ENCODE results near the gene LBP. TPM values are rescaled to one million over a fixed set of nuclear protein-coding genes. Genes with fewer than 3 reads are reported as not detected.

Gene LBP
- total and polyA plus RNA-seq, 2 donors (not counting 1 experiment from before 2014, with no cell fraction given) = 0.08 to 0.17 TPM

DNA sequence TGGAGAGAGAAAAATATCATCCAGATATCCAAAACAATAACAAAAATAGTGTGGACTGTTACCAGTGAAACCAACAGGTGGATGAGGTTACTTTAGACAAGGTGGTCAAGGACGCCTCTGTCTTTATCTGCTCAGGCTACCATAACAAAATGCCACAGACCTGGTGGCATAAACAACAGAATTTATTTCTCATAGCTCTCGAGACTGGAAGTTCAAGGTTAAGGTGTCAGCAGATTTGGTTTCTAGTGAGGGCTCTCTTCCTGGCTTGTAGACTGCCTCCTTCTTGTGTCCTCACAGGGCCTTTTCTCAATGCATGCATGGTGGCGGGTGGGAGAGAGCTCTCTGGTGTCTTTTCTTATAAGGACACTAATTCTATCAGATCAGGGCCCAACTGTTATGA lies 21.1 kb upstream of the LBP start:
- H3K79me2 ChIP-seq (ENCODE audit: control insufficient read depth, insufficient read depth, low read length) = no peaks in the 10 kb centered on the region
- H3K36me3 ChIP-seq (ENCODE audit: control insufficient read depth, insufficient read depth, low read length) = no peaks in the 10 kb centered on the region
- no peaks in the 10 kb centered on the region for H4K20me1 ChIP-seq (ENCODE audit: control insufficient read depth, extremely low read depth, insufficient read depth, low read length)
- no peaks in the 10 kb centered on the region for H3K4me1 ChIP-seq (ENCODE audit: control insufficient read depth, extremely low read depth, insufficient read depth, low read length)
- no peak overlapping the region for H2AFZ ChIP-seq (ENCODE audit: low read length)
- no peak overlapping the region for H3K9ac ChIP-seq (ENCODE audit: insufficient read depth, low read length)
- no peak for DNase-seq (ENCODE audit: low read depth in 2 of 2)
- no peak for TF ChIP-seq EZH2 (IDR thresholded peaks at IDR 0.05; ENCODE audit: low read length, missing control alignments)
- TF ChIP-seq, protein P1, sequence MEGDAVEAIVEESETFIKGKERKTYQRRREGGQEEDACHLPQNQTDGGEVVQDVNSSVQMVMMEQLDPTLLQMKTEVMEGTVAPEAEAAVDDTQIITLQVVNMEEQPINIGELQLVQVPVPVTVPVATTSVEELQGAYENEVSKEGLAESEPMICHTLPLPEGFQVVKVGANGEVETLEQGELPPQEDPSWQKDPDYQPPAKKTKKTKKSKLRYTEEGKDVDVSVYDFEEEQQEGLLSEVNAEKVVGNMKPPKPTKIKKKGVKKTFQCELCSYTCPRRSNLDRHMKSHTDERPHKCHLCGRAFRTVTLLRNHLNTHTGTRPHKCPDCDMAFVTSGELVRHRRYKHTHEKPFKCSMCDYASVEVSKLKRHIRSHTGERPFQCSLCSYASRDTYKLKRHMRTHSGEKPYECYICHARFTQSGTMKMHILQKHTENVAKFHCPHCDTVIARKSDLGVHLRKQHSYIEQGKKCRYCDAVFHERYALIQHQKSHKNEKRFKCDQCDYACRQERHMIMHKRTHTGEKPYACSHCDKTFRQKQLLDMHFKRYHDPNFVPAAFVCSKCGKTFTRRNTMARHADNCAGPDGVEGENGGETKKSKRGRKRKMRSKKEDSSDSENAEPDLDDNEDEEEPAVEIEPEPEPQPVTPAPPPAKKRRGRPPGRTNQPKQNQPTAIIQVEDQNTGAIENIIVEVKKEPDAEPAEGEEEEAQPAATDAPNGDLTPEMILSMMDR (conservative IDR thresholded peaks at IDR 0.05 in 1 of 2, IDR thresholded peaks at IDR 0.05 in 1 of 2; ENCODE audit: low read depth in 1 of 2, low read length in 2 of 2) = no peak
- H3K9me3 ChIP-seq (ENCODE audit: control insufficient read depth, insufficient read depth, low read depth, low read length) = no peaks in the 10 kb centered on the region
- H3K4me3 ChIP-seq (replicated peaks in 1 of 4; ENCODE audit: control extremely low read depth in 1 of 4, insufficient read depth in 1 of 4, low read depth in 3 of 4, low read length in 4 of 4) = no peak overlapping the region
- peaks cover 12% of the 10 kb centered on the region for H3K27me3 ChIP-seq (ENCODE audit: control insufficient read depth, insufficient read depth, low read length)
- H3K27ac ChIP-seq (ENCODE audit: insufficient read depth, low read length) = no peak overlapping the region
- no peak overlapping the region for H3K4me2 ChIP-seq (ENCODE audit: extremely low read depth, insufficient read depth, low read length)

- Histone ChIP-seq H3K27me3 (ENCODE audit: control insufficient read depth, insufficient read depth, low read length) (peaks cover 14% of the 10 kb centered on the region), H3K4me3 (replicated peaks in 1 of 4; ENCODE audit: control extremely low read depth in 1 of 4, insufficient read depth in 1 of 4, low read depth in 3 of 4, low read length in 4 of 4) (no peak overlapping the region), H4K20me1 (ENCODE audit: control insufficient read depth, extremely low read depth, insufficient read depth, low read length) (no peaks in the 10 kb centered on the region), H3K36me3 (ENCODE audit: control insufficient read depth, insufficient read depth, low read length) (no peaks in the 10 kb centered on the region), H3K4me2 (ENCODE audit: extremely low read depth, insufficient read depth, low read length) (no peak overlapping the region), H3K4me1 (ENCODE audit: control insufficient read depth, extremely low read depth, insufficient read depth, low read length) (no peaks in the 10 kb centered on the region), H3K79me2 (ENCODE audit: control insufficient read depth, insufficient read depth, low read length) (no peaks in the 10 kb centered on the region), H3K27ac (ENCODE audit: insufficient read depth, low read length) (no peak overlapping the region), H3K9me3 (ENCODE audit: control insufficient read depth, insufficient read depth, low read depth, low read length) (no peaks in the 10 kb centered on the region), H2AFZ (ENCODE audit: low read length) (no peak overlapping the region), H3K9ac (ENCODE audit: insufficient read depth, low read length) (no peak overlapping the region)
- no peak for DNase-seq (ENCODE audit: low read depth in 2 of 2)
- TF ChIP-seq, protein P1 (conservative IDR thresholded peaks at IDR 0.05 in 1 of 2, IDR thresholded peaks at IDR 0.05 in 1 of 2; ENCODE audit: low read depth in 1 of 2, low read length in 2 of 2) = no peak
- TF ChIP-seq EZH2 (IDR thresholded peaks at IDR 0.05; ENCODE audit: low read length, missing control alignments) = no peak
Observed at GRCh38 chr20:38325905-38326304, 20.4 kb upstream of the LBP start.

DNA sequence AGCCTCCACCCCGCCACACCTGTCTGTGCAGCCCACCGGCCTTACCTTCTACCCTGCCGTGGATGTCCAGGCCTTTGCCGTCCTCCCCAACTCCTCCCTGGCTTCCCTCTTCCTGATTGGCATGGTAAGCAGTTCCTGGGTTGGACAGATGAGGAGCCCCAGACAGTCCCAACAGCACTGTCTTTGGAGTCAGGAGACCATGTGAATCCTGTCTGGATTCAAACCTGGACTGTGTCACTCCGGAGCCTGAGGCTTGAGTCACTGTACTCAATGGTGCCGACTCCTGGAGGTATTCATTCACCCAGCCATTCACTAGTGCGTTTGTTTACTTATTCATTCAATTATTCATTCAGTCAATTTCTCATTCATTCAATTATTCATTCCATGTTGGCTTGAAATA lies 20.0 kb upstream of the LBP start:
- no peak overlapping the region for H3K9ac ChIP-seq (ENCODE audit: insufficient read depth, low read length)
- no peak overlapping the region for H3K4me2 ChIP-seq (ENCODE audit: extremely low read depth, insufficient read depth, low read length)
- H3K27me3 ChIP-seq (ENCODE audit: control insufficient read depth, insufficient read depth, low read length) = peaks cover 14% of the 10 kb centered on the region
- H3K4me1 ChIP-seq (ENCODE audit: control insufficient read depth, extremely low read depth, insufficient read depth, low read length) = no peaks in the 10 kb centered on the region
- no peaks in the 10 kb centered on the region for H4K20me1 ChIP-seq (ENCODE audit: control insufficient read depth, extremely low read depth, insufficient read depth, low read length)
- H3K36me3 ChIP-seq (ENCODE audit: control insufficient read depth, insufficient read depth, low read length) = no peaks in the 10 kb centered on the region
- no peak for TF ChIP-seq EZH2 (IDR thresholded peaks at IDR 0.05; ENCODE audit: low read length, missing control alignments)
- TF ChIP-seq, protein P1 (conservative IDR thresholded peaks at IDR 0.05 in 1 of 2, IDR thresholded peaks at IDR 0.05 in 1 of 2; ENCODE audit: low read depth in 1 of 2, low read length in 2 of 2) = no peak
- DNase-seq (ENCODE audit: low read depth in 2 of 2) = no peak
- no peaks in the 10 kb centered on the region for H3K9me3 ChIP-seq (ENCODE audit: control insufficient read depth, insufficient read depth, low read depth, low read length)
- no peak overlapping the region for H3K27ac ChIP-seq (ENCODE audit: insufficient read depth, low read length)
- H3K79me2 ChIP-seq (ENCODE audit: control insufficient read depth, insufficient read depth, low read length) = no peaks in the 10 kb centered on the region
- no peak overlapping the region for H2AFZ ChIP-seq (ENCODE audit: low read length)
- H3K4me3 ChIP-seq (replicated peaks in 1 of 4; ENCODE audit: control extremely low read depth in 1 of 4, insufficient read depth in 1 of 4, low read depth in 3 of 4, low read length in 4 of 4) = no peak overlapping the region

All from fibroblast of lung (primary cell).